Activated naive CD4-positive, alpha-beta T cell treated with anti-CD3 and anti-CD28 coated beads for 36 hours (primary cell): ENCODE data around the gene PLA2G4E. TPM values are rescaled to one million over a fixed set of nuclear protein-coding genes. Genes with fewer than 3 reads are reported as not detected.

Experiments used
- CTCF ChIA-PET: fragments of 350-600 bp; sonication (Branson Sonifier 250); formaldehyde crosslinking; loops from one replicate; lab custom pipeline; 2021; ENCODE audit warnings: antibody characterized with exemption; lab: Charles Lee
- DNase-seq: peaks from one replicate; pipeline ENCODE4 v3.0.0-alpha.2; 2020
- H3K27ac Mint-ChIP-seq: one replicate; pipeline ENCODE4 v1.8.0; 2021; ENCODE audit warnings: mild to moderate bottlenecking, mixed read lengths
- H3K27me3 Mint-ChIP-seq: one replicate; pipeline ENCODE4 v1.8.0; 2021; ENCODE audit warnings: low read depth, mixed read lengths
- H3K36me3 Mint-ChIP-seq: one replicate; pipeline ENCODE4 v1.8.0; 2021; ENCODE audit warnings: low read depth, mixed read lengths
- H3K4me1 Mint-ChIP-seq: one replicate; pipeline ENCODE4 v1.8.0; 2021; ENCODE audit warnings: low read depth, mixed read lengths
- H3K4me3 Mint-ChIP-seq: one replicate; pipeline ENCODE4 v1.8.0; 2021; ENCODE audit warnings: mild to moderate bottlenecking, moderate library complexity, mixed read lengths
- H3K9me3 Mint-ChIP-seq: one replicate; pipeline ENCODE4 v1.8.0; 2021; ENCODE audit warnings: mixed read lengths
- intact Hi-C: fragments of 100-400 bp; cut with micrococcal nuclease; formaldehyde crosslinking; loops from one replicate; pipeline ENCODE4 v1.15.1; 2023
- total RNA-seq, 2 experiments: library from RNA; stranded (reverse); gene quantifications; one replicate each; pipeline ENCODE4 v1.2.3, GENCODE V29; 2021

PLA2G4E gene
- total RNA-seq, result not detected

- Mint-ChIP-seq H3K27me3 (no peaks in the 10 kb centered on the region), H3K4me3 (no peak within 1 kb of the TSS), H3K9me3 (no peaks in the 10 kb centered on the region), H3K36me3 (no peaks in the 10 kb centered on the region), H3K27ac (no peak within 1 kb of the TSS), H3K4me1 (no peaks in the 10 kb centered on the region)
- no peak for DNase-seq
- intact Hi-C loops, result no loop called here
- CTCF ChIA-PET, result interaction anchor here (0.6 kb wide), 2 partner anchors 62 to 64 kb away, joined by 3 read pairs; no protein-coding TSS in a partner anchor
Measured at GRCh38 chr15:42020713-42021273, at the start of gene PLA2G4E. TSS of gene PLA2G4E (minus strand) at chr15:42021042. CDS start at chr15:42021030, 12 bp downstream.

GRCh38 chr15:42070279-42070975 lies 49.6 kb upstream of the PLA2G4E start:
- no peaks in the 10 kb centered on the region for H3K4me1 Mint-ChIP-seq
- no peak for DNase-seq
- peaks cover 2% of the 10 kb centered on the region for H3K9me3 Mint-ChIP-seq
- H3K27me3 Mint-ChIP-seq, result peaks cover 8% of the 10 kb centered on the region
- no peak overlapping the region for H3K27ac Mint-ChIP-seq
- intact Hi-C loops, result no loop called here
- H3K4me3 Mint-ChIP-seq, result no peak overlapping the region
- no peaks in the 10 kb centered on the region for H3K36me3 Mint-ChIP-seq
- CTCF ChIA-PET, result no interaction called here

- CTCF ChIA-PET, result interaction anchor here (0.9 to 2.3 kb wide), 3 partner anchors 15 to 64 kb away, joined by 3 to 4 read pairs (median 3); no protein-coding TSS in a partner anchor
- no peak for DNase-seq
- no peaks in the 10 kb centered on the region for H3K36me3 Mint-ChIP-seq
- no peak overlapping the region for H3K27ac Mint-ChIP-seq
- H3K9me3 Mint-ChIP-seq, result peaks cover 2% of the 10 kb centered on the region
- H3K27me3 Mint-ChIP-seq, result peaks cover 8% of the 10 kb centered on the region
- no peaks in the 10 kb centered on the region for H3K4me1 Mint-ChIP-seq
- intact Hi-C loops, result no loop called here
- H3K4me3 Mint-ChIP-seq, result no peak overlapping the region
Measured at GRCh38 chr15:42069496-42070278, 48.8 kb upstream of the PLA2G4E start.

- H3K4me3 Mint-ChIP-seq, result no peak overlapping the region
- H3K27ac Mint-ChIP-seq, result no peak overlapping the region
- CTCF ChIA-PET, result interaction anchor here (0.9 to 2.3 kb wide), 3 partner anchors 15 to 65 kb away, joined by 3 to 4 read pairs (median 3); no protein-coding TSS in a partner anchor
- DNase-seq, result no peak
- intact Hi-C loops, result no loop called here
- no peaks in the 10 kb centered on the region for H3K36me3 Mint-ChIP-seq
- H3K27me3 Mint-ChIP-seq, result peaks cover 9% of the 10 kb centered on the region
- H3K4me1 Mint-ChIP-seq, result no peaks in the 10 kb centered on the region
- H3K9me3 Mint-ChIP-seq, result peaks cover 2% of the 10 kb centered on the region
Measured at GRCh38 chr15:42069025-42069424, 48.2 kb upstream of the PLA2G4E start.

GRCh38 chr15:42068601-42069000 lies 47.8 kb upstream of the PLA2G4E start:
- intact Hi-C loops, result no loop called here
- H3K9me3 Mint-ChIP-seq, result peaks cover 2% of the 10 kb centered on the region
- H3K4me3 Mint-ChIP-seq, result no peak overlapping the region
- no peak overlapping the region for H3K27ac Mint-ChIP-seq
- no peaks in the 10 kb centered on the region for H3K4me1 Mint-ChIP-seq
- peaks cover 9% of the 10 kb centered on the region for H3K27me3 Mint-ChIP-seq
- CTCF ChIA-PET, result interaction anchor here (0.9 to 2.3 kb wide), 3 partner anchors 16 to 65 kb away, joined by 3 to 4 read pairs (median 3); no protein-coding TSS in a partner anchor
- no peak for DNase-seq
- no peaks in the 10 kb centered on the region for H3K36me3 Mint-ChIP-seq

- H3K4me3 Mint-ChIP-seq, result no peak overlapping the region
Measured at GRCh38 chr15:42066764-42067415, 46.0 kb upstream of the PLA2G4E start.

GRCh38 chr15:42065468-42065867 lies 44.6 kb upstream of the PLA2G4E start:
- no peak for DNase-seq
- no peak overlapping the region for H3K27ac Mint-ChIP-seq
- intact Hi-C loops, result no loop called here
- H3K27me3 Mint-ChIP-seq, result peaks cover 9% of the 10 kb centered on the region
- H3K4me3 Mint-ChIP-seq, result no peak overlapping the region
- no peaks in the 10 kb centered on the region for H3K4me1 Mint-ChIP-seq
- peaks cover 2% of the 10 kb centered on the region for H3K9me3 Mint-ChIP-seq
- CTCF ChIA-PET, result interaction anchor here (0.7 to 3.8 kb wide), 7 partner anchors 21 to 160 kb away, joined by 3 to 33 read pairs (median 4); no protein-coding TSS in a partner anchor
- no peaks in the 10 kb centered on the region for H3K36me3 Mint-ChIP-seq

More at GRCh38 chr15:42066764-42067415, 46.0 kb upstream of the PLA2G4E start:
- Mint-ChIP-seq H3K36me3 (no peaks in the 10 kb centered on the region), H3K27me3 (peaks cover 9% of the 10 kb centered on the region), H3K27ac (no peak overlapping the region), H3K9me3 (peaks cover 2% of the 10 kb centered on the region), H3K4me1 (no peaks in the 10 kb centered on the region)
- no peak for DNase-seq
- CTCF ChIA-PET, result interaction anchor here (0.8 to 1.7 kb wide), 4 partner anchors 18 to 72 kb away, joined by 3 to 4 read pairs (median 4); no protein-coding TSS in a partner anchor
- intact Hi-C loops, result loop anchor here (1.0 kb wide), 2 partner anchors 67 to 403 kb away; no protein-coding TSS in a partner anchor

GRCh38 chr15:42065033-42065432 lies 44.2 kb upstream of the PLA2G4E start:
- H3K4me3 Mint-ChIP-seq, result no peak overlapping the region
- CTCF ChIA-PET, result interaction anchor here (0.6 to 3.8 kb wide), 7 partner anchors 11 to 1005 kb away, joined by 3 to 33 read pairs (median 3); no protein-coding TSS in a partner anchor
- H3K36me3 Mint-ChIP-seq, result no peaks in the 10 kb centered on the region
- H3K4me1 Mint-ChIP-seq, result no peaks in the 10 kb centered on the region
- no peak for DNase-seq
- intact Hi-C loops, result no loop called here
- no peak overlapping the region for H3K27ac Mint-ChIP-seq
- peaks cover 9% of the 10 kb centered on the region for H3K27me3 Mint-ChIP-seq
- peaks cover 2% of the 10 kb centered on the region for H3K9me3 Mint-ChIP-seq

- Mint-ChIP-seq H3K27me3 (peaks cover 9% of the 10 kb centered on the region), H3K4me3 (no peak overlapping the region), H3K4me1 (no peaks in the 10 kb centered on the region), H3K9me3 (peaks cover 2% of the 10 kb centered on the region), H3K36me3 (no peaks in the 10 kb centered on the region), H3K27ac (no peak overlapping the region)
- intact Hi-C loops, result no loop called here
- CTCF ChIA-PET, result interaction anchor here (0.7 to 3.8 kb wide), 6 partner anchors 10 to 75 kb away, joined by 3 to 33 read pairs (median 3); no protein-coding TSS in a partner anchor
- no peak for DNase-seq
Measured at GRCh38 chr15:42064271-42064670, 43.4 kb upstream of the PLA2G4E start.

- no peaks in the 10 kb centered on the region for H3K36me3 Mint-ChIP-seq
- peaks cover 2% of the 10 kb centered on the region for H3K9me3 Mint-ChIP-seq
- CTCF ChIA-PET, result interaction anchor here (1.0 to 3.8 kb wide), 8 partner anchors 9 to 290 kb away, joined by 3 to 33 read pairs (median 3); no protein-coding TSS in a partner anchor
- H3K4me3 Mint-ChIP-seq, result no peak overlapping the region
- intact Hi-C loops, result no loop called here
- H3K27ac Mint-ChIP-seq, result no peak overlapping the region
- peaks cover 9% of the 10 kb centered on the region for H3K27me3 Mint-ChIP-seq
- DNase-seq, result no peak
- H3K4me1 Mint-ChIP-seq, result no peaks in the 10 kb centered on the region
Measured at GRCh38 chr15:42063122-42063848, 42.4 kb upstream of the PLA2G4E start.

GRCh38 chr15:42062284-42062806 lies 41.5 kb upstream of the PLA2G4E start:
- DNase-seq, result no peak
- intact Hi-C loops, result no loop called here
- H3K9me3 Mint-ChIP-seq, result no peaks in the 10 kb centered on the region
- no peak overlapping the region for H3K27ac Mint-ChIP-seq
- peaks cover 17% of the 10 kb centered on the region for H3K27me3 Mint-ChIP-seq
- no peak overlapping the region for H3K4me3 Mint-ChIP-seq
- H3K36me3 Mint-ChIP-seq, result no peaks in the 10 kb centered on the region
- peaks cover 5% of the 10 kb centered on the region for H3K4me1 Mint-ChIP-seq
- CTCF ChIA-PET, result interaction anchor here (1.1 to 3.8 kb wide), 5 partner anchors 12 to 289 kb away, joined by 3 to 33 read pairs (median 6); no protein-coding TSS in a partner anchor
